OCI-LY7 (cell line): Measurements from ENCODE around the gene HMX2. TPM values are rescaled to one million over a fixed set of nuclear protein-coding genes. Genes with fewer than 3 reads are reported as not detected.
A peak's percentile ranks its signal among the peaks of the same experiment; 100 is the strongest.

Experiments
- BruUV-seq: library from RNA; stranded (reverse); fragments of 400-500 nt; replicated peaks from 2 replicates; lab custom pipeline; 2021; lab: Mats Ljungman, UMichigan
- CTCF ChIA-PET: fragments of 300-600 bp; sonication (Branson Sonifier 250); formaldehyde crosslinking; loops from one replicate; lab custom pipeline; 2022; ENCODE audit warnings: antibody characterized with exemption; ENCODE audit not compliant: unreplicated experiment; lab: Charles Lee
- POLR2A ChIA-PET: fragments of 300-600 bp; sonication (Branson Sonifier 250); formaldehyde crosslinking; loops from one replicate; lab custom pipeline; 2022; ENCODE audit warnings: antibody characterized with exemption; lab: Charles Lee
- DNase-seq: peaks from one replicate; pipeline ENCODE4 v3.0.0-alpha.2; 2015; ENCODE audit warnings: low spot score
- H2AFZ ChIP-seq: fragments of 200-600 bp; sonication (generic), shearing (Covaris generic); 2 replicates; pipeline ENCODE4 v1.6.1; 2014; ENCODE audit warnings: mild to moderate bottlenecking, antibody characterized with exemption, low read length, moderate library complexity
- H3K27ac ChIP-seq: fragments of 200-600 bp; sonication (generic); 2 replicates; pipeline ENCODE4 v1.5.1; 2014; ENCODE audit warnings: mixed run types, low read depth, mild to moderate bottlenecking, moderate library complexity, low read length, inconsistent platforms; ENCODE audit not compliant: poor library complexity, severe bottlenecking
- H3K36me3 ChIP-seq: fragments of 200-600 bp; sonication (generic); 2 replicates; pipeline ENCODE4 v1.6.1; 2014; ENCODE audit warnings: mild to moderate bottlenecking, antibody characterized with exemption, low read length, moderate library complexity, mixed read lengths; ENCODE audit not compliant: insufficient read depth
- H3K4me1 ChIP-seq: fragments of 200-600 bp; sonication (generic); 2 replicates; pipeline ENCODE4 v1.5.1; 2014; ENCODE audit warnings: mild to moderate bottlenecking, low read length; ENCODE audit not compliant: insufficient read depth, poor library complexity, severe bottlenecking
- H3K4me2 ChIP-seq: fragments of 200-600 bp; sonication (generic); 2 replicates; pipeline ENCODE4 v1.6.1; 2014; ENCODE audit warnings: mild to moderate bottlenecking, low read length
- H3K4me3 ChIP-seq: fragments of 200-600 bp; sonication (generic); 2 replicates; pipeline ENCODE4 v1.5.1; 2014; ENCODE audit warnings: mild to moderate bottlenecking, low read depth, low read length; ENCODE audit not compliant: poor library complexity, severe bottlenecking
- H3K79me2 ChIP-seq: fragments of 200-600 bp; sonication (generic); 2 replicates; pipeline ENCODE4 v1.6.1; 2016; ENCODE audit warnings: low read depth, mild to moderate bottlenecking, low read length, moderate library complexity, mixed read lengths; ENCODE audit not compliant: insufficient read depth
- H3K9me2 ChIP-seq: fragments of 200-600 bp; sonication (generic); 2 replicates; pipeline ENCODE4 v1.6.1; 2016; ENCODE audit warnings: mild to moderate bottlenecking, low read length, mixed read lengths; ENCODE audit not compliant: insufficient read depth
- H3K9me3 ChIP-seq: fragments of 200-600 bp; sonication (generic); 2 replicates; pipeline ENCODE4 v1.6.1; 2014; ENCODE audit warnings: mild to moderate bottlenecking, mixed run types, low read length, mixed read lengths
- H4K20me1 ChIP-seq: fragments of 200-600 bp; sonication (generic); 2 replicates; pipeline ENCODE4 v1.6.1; 2014; ENCODE audit warnings: mild to moderate bottlenecking, antibody characterized with exemption, low read length, moderate library complexity, mixed read lengths; ENCODE audit not compliant: insufficient read depth
- CTCF ChIP-seq: fragments of 200-600 bp; sonication (generic); conservative IDR thresholded peaks from 2 replicates; pipeline ENCODE4 v1.5.1; 2014; ENCODE audit warnings: mild to moderate bottlenecking, antibody characterized with exemption, low read length, moderate library complexity, mixed read lengths
- EZH2phosphoT487 ChIP-seq: fragments of 200-600 bp; sonication (generic); IDR thresholded peaks from 2 replicates; pipeline ENCODE4 v1.6.1; 2018; ENCODE audit warnings: low read depth, borderline replicate concordance, mild to moderate bottlenecking, mixed run types, antibody characterized with exemption, low read length, moderate library complexity, mixed read lengths
- intact Hi-C: fragments of 100-400 bp; cut with micrococcal nuclease; formaldehyde crosslinking; loops from one replicate; pipeline ENCODE4 v1.10.0; 2022; ENCODE audit not compliant: unreplicated experiment
- total RNA-seq, 2 experiments: library from RNA; depleted of rRNA in 1 of 2; stranded (reverse); fragments of >200 nt in 1 of 2; shearing (Covaris generic) in 1 of 2; gene quantifications; 2 replicates each; pipeline ENCODE4 v1.2.3, GENCODE V29; 2014 to 2022

Gene HMX2
- total RNA-seq, 2 experiments from 2014 or later = 1.2 to 2.4 TPM

- Histone ChIP-seq H3K4me1 (no peaks in the 10 kb centered on the region), H3K9me3 (no peaks in the 10 kb centered on the region), H4K20me1 (no peaks in the 10 kb centered on the region), H3K36me3 (no peaks in the 10 kb centered on the region), H3K79me2 (no peaks in the 10 kb centered on the region), H3K27ac (no peak overlapping the region), H3K4me3 (no peak overlapping the region), H3K9me2 (no peaks in the 10 kb centered on the region), H3K4me2 (no peak overlapping the region), H2AFZ (no peak overlapping the region)
- DNase-seq = no peak
- intact Hi-C loops = loop anchor here (10.0 kb wide), 1 partner anchor 835 kb away; no protein-coding TSS in a partner anchor
- no TSS peak for BruUV-seq
- ChIA-PET CTCF (no interaction called here), POLR2A (no interaction called here)
- no peak for TF ChIP-seq EZH2phosphoT487
- TF ChIP-seq CTCF = no peak
Measured at GRCh38 chr10:123139521-123140163, 8.3 kb upstream of the HMX2 start.

- no peaks in the 10 kb centered on the region for H3K4me1 ChIP-seq
- POLR2A ChIA-PET = no interaction called here
Measured at GRCh38 chr10:123140164-123140982, 7.6 kb upstream of the HMX2 start.

More at GRCh38 chr10:123140164-123140982, 7.6 kb upstream of the HMX2 start:
- DNase-seq = no peak
- Histone ChIP-seq H2AFZ (no peak overlapping the region), H3K27ac (no peak overlapping the region), H3K9me2 (no peaks in the 10 kb centered on the region), H3K36me3 (no peaks in the 10 kb centered on the region), H4K20me1 (no peaks in the 10 kb centered on the region), H3K79me2 (no peaks in the 10 kb centered on the region), H3K4me3 (no peak overlapping the region), H3K4me2 (no peak overlapping the region), H3K9me3 (no peaks in the 10 kb centered on the region)
- intact Hi-C loops = no loop called here
- no TSS peak for BruUV-seq
- CTCF ChIA-PET = no interaction called here
- TF ChIP-seq CTCF = peak; percentile 27; the same call in 1 of the 2 replicates
- 0 out of 2 replicates have a peak, but pooled peaks have one; percentile 87 for TF ChIP-seq EZH2phosphoT487
